NCI-H524 treated with DMSO at 0.1 percent for 48 hours (cell line): ENCODE results near the gene AMBRA1.

ENCODE experiments used
- DNase-seq: peaks from one replicate; lab custom pipeline; 2025; lab: John Stamatoyannopoulos, UW

The AMBRA1 gene

DNA sequence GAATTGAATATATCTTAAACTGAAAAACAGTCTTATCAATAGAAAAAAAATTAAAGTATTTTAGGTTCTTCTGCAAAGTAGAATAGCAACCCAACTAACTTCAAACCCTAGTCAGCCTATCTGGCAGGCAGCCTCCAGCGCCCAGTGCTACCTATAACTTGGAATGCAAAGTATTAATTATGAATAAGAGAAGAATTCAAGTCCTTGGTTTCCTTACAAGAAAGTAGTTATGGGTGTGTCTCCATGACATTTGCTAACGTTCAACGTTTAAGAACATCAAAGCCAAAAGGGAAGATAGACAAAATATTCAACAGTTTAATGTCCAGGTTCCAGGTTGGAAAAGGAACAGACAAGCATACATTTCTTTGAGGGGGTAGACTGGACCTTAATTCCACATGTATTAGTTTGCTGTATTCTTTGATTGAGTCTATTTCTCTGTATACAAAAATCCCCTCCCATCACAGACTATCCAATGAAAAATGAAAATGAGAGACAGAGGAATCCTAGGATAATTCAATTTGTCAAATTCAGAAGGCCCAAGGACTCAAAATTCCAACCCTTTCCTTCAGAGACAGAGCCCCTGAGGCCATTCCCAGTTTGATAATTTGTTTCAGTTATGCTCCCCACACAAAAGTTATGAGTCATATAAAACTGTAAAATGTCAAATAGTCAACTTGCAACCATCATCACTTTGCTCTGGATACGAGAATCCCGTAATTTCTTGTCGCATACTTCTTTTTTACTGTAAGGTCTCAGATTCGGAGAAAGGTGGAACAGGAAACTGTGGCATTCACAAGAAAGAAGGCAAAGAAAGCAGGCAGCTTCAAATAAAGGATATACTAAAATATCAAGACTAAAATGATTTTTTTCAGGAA, 118.5 kb downstream of the AMBRA1 start:
- DNase-seq = no peak

DNA sequence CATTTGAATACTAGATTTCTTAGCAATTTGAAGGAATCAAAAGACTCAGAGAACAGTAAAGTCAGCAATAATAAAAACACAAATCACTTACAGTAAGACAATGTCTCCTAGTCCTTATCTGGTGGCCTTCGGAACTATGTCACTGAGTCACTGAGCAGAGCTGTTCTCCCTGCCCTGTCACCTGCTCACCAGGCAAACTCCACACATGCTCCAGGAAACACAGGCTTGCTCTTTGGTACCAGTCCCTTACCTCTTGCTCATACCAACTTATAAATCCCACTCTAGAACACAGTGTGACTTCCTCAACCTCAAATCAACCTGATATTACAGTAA, 121.2 kb downstream of the AMBRA1 start:
- DNase-seq = no peak

GRCh38 chr11:46471943-46472661, 121.7 kb downstream of the AMBRA1 start:
- no peak for DNase-seq

DNA sequence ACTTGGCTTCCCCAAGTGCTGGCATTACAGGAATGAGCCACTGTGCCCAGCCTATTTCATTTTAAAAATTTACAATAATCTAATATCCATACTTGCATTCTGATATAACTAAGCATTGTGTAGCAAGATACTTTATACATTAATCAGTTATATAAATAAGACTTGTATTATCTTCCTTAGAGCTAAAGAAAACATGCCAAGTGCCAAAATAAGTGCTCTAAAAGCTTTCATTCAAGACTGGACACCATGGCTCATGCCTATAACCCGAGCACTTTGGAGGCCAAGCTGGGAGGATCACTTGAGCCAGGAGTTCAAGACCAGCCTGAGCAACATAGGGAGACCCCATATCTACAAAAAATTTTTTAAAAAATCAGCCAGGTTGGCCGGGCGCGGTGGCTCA, 123.9 kb downstream of the AMBRA1 start:
- no peak for DNase-seq

DNA sequence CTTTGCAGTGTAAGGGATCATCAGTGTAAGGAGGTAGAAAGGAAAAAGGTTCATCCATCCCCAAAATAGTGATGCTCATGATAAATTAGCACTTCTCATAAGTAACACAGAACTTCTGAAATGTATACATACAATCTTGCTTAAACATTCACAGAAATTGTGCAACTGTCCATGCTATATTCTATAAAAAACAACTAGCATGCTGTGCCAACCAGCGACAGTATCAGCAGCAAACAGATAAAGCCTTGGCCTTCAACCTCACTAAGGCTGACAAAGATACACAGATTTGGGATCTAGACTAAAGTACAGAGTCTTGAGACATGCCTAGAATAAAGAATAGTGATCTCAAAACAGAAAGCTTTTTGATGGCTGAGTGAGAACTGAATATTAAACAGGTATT, 128.1 kb downstream of the AMBRA1 start:
- no peak for DNase-seq

- no peak for DNase-seq
These were observed 130.0 kb downstream of the AMBRA1 start for GRCh38 chr11:46463701-46464421.

DNA sequence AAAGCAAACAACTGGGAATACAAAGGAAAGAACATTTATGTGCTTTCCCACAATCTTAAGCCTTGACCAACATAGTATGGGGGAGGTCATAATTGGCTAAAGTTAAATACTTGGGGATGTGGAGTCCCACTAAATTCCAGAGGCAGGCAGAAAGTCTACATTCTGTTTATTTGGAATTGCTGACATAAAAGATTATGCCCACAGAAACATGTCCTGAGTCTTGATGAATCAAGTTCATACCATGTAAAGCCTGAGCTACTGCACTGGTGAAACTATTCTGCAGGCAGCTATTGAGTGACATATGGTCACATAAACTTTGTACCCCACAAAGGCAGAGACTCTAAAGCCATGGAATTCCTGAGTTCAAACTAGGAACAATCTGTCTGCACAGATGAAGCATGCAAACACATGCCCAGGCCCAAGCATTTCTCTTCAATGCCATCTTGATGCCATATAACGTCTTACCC, 132.3 kb downstream of the AMBRA1 start:
- DNase-seq = no peak

DNA sequence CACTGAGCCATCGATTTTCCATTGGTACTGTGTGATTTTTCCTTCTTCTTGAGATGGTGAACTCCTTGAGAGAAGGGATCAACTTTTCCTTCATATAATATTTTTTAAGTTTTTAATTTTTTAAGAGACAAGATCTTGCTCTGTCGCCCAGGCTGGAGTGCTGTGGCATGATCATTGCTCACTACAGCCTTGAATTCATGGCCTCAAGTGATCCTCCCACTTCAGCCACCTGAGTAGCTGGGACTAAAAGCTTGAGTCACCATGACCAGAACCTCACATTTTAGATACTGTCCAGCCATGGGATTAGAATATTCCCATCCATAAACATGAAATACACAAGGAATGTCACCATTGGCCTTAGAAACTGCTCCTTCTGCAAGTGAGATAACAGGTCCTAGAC, 135.3 kb downstream of the AMBRA1 start:
- DNase-seq = no peak

DNA sequence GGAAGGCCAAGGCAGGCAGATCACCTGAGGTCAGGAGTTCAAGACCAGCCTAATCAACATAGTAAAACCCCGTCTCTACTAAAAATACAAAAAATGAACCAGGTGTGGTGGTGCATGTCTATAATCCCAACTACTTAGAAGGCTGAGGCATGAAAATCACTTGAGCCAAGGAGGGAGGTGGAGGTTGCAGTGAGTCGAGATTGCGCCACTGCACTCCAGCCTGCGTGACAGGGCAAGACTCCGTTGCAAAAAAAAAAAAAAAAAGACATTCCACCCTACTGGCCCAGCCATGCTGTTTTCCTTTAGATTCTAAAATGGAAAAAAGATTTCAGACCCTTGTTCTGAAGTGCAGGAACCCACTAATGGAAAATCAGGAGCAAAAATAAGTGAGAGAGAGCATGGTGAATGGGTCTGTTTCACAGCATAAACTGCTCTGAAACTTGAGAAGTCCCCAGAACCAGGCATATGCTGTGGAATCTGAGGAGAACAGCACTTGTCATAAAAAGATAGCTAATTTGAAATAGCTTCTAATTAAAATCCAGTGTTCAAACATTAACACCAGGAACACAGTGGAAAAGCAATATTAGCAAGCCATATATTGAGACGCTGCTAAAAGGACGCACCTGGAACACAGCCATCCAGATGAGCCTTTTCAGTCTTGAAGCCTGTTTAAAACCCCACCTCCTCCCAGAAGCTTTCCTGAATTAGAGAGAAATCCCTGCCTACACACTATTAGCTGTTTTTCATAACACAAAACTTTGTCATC, 136.0 kb downstream of the AMBRA1 start:
- no peak for DNase-seq

GRCh38 chr11:46457021-46457420, 136.8 kb downstream of the AMBRA1 start:
- no peak for DNase-seq

GRCh38 chr11:46456269-46457001, 137.4 kb downstream of the AMBRA1 start:
- DNase-seq = no peak

GRCh38 chr11:46455834-46456233, 138.0 kb downstream of the AMBRA1 start:
- DNase-seq = no peak

DNA sequence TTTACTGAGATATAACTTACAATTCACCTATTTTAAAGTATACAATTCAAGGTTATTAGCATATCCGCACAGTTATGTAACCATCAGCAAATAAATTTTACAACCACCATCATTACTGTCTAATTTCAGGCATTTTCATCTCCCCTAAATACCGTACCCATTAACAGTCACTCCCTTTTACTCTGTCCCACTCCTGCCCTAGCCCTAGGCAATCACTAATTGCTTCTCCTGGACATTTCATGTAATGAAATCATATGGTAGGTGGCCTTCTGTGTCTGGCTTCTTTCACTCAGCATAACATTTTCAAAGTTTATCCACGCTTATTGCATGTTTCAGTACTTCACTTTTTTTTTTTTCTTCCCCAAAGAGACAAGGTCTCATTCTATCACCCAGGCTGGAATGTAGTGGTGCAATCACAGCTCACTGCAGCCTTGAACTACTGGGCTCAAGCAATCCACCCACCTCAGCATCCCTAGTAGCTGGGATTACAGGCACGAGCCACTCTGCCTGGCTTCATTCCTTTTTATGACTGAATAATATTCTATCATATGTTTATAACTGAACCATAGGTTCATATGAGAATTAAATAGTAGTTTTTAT, 140.8 kb downstream of the AMBRA1 start:
- DNase-seq = no peak

- DNase-seq = no peak
These were observed 142.1 kb downstream of the AMBRA1 start for GRCh38 chr11:46451759-46452158.

DNA sequence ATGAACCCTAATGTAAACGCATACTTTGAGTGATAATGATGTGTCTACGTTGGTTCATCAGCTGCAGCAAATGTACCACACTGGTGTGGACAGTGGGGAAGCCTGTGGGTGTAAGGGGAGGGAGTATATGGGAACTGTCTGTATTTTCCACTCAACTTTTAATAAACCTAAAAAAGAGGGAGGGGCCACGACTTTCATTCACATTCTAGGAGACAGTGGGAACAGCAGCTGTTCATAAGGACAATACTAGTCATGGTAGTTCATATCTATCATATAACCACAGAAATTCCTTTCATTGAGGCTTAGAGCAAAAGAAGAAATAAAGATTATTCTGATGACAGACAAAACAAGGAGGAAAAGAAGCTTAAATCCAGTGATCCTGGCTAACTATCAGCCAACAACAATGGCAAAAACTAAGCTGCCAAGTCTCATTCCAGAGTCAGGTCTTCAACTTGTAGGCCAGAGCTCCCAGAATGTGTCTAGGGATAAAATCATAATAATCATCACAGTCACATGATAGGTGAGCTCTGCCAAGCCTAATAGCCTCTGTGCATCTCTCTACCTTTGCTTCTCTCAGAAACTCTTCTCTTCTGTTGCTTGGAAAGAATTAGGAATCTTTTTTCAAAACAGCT, 142.9 kb downstream of the AMBRA1 start:
- DNase-seq = no peak

GRCh38 chr11:46447544-46447943, 146.3 kb downstream of the AMBRA1 start:
- DNase-seq = no peak

GRCh38 chr11:46445920-46446771, 147.7 kb downstream of the AMBRA1 start:
- DNase-seq = no peak

GRCh38 chr11:46445192-46445919, 148.5 kb downstream of the AMBRA1 start:
- no peak for DNase-seq

DNA sequence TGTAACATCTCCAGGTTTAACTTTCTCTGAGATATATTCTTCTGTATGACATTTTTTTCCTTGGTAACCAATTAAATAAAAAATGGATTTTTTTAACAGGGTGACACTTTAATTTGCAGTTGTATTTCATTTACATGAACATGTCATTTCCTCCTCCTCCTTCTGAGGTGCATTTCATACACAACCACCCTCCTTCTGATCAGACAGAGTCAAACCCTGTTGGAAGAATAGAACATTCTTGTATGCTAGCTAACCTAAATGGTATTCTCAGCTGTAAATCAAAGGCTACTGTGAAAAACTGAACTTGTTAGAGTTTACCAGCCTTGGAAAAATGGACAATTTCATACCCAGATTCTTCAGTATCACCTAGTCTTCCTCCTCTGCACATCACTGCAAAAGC, 149.5 kb downstream of the AMBRA1 start:
- no peak for DNase-seq
